ENCODE data around the gene NUP210L. TPM values are rescaled to one million over a fixed set of nuclear protein-coding genes. Genes with fewer than 3 reads are reported as not detected.
"Not testable (repeated sequence)": the region's sequence is repeated elsewhere in the genome, so short reads cannot be mapped to it uniquely, and the experiment has no call there.

Gene NUP210L
- polyA plus RNA-seq, 1 donor = 0.03 TPM

GRCh38 chr1:154170547-154171222 is 15.8 kb upstream of the NUP210L start:
- DNase-seq (ENCODE audit: low read depth) = no peak

- no peak for DNase-seq (ENCODE audit: low read depth)
These were observed 12.6 kb upstream of the NUP210L start for GRCh38 chr1:154167461-154167860.

- DNase-seq (ENCODE audit: low read depth) = no peak
These were observed 11.3 kb upstream of the NUP210L start for GRCh38 chr1:154166207-154166606.

GRCh38 chr1:154159554-154159953 is 4.7 kb upstream of the NUP210L start:
- no peak for DNase-seq (ENCODE audit: low read depth)

- no peak for DNase-seq (ENCODE audit: low read depth)
These were observed 3.6 kb upstream of the NUP210L start for GRCh38 chr1:154158307-154159125.

- DNase-seq (ENCODE audit: low read depth) = no peak
These were observed 2.8 kb upstream of the NUP210L start for GRCh38 chr1:154157520-154158306.

- no peak for DNase-seq (ENCODE audit: low read depth)
These were observed 378 bp upstream of the NUP210L start for GRCh38 chr1:154155251-154155650.

GRCh38 chr1:154154053-154154452 is 820 bp downstream of the NUP210L start:
- no peak for DNase-seq (ENCODE audit: low read depth)

GRCh38 chr1:154151311-154151710 is 3.6 kb downstream of the NUP210L start:
- DNase-seq (ENCODE audit: low read depth) = no peak

- DNase-seq (ENCODE audit: low read depth) = no peak
These were observed 6.1 kb downstream of the NUP210L start for GRCh38 chr1:154148807-154149206.

- not testable (repeated sequence) for DNase-seq (ENCODE audit: low read depth)
These were observed 7.4 kb downstream of the NUP210L start for GRCh38 chr1:154147505-154147904.

GRCh38 chr1:154145986-154146385 is 8.9 kb downstream of the NUP210L start:
- DNase-seq (ENCODE audit: low read depth) = no peak

GRCh38 chr1:154142358-154142757 is 12.5 kb downstream of the NUP210L start:
- DNase-seq (ENCODE audit: low read depth) = no peak

- no peak for DNase-seq (ENCODE audit: low read depth)
These were observed 13.6 kb downstream of the NUP210L start for GRCh38 chr1:154141240-154141639.

GRCh38 chr1:154137888-154138287 is 17.0 kb downstream of the NUP210L start:
- DNase-seq (ENCODE audit: low read depth) = no peak

- no peak for DNase-seq (ENCODE audit: low read depth)
These were observed 21.6 kb downstream of the NUP210L start for GRCh38 chr1:154133256-154133655.

GRCh38 chr1:154129391-154129970 is 25.4 kb downstream of the NUP210L start:
- DNase-seq (ENCODE audit: low read depth) = no peak

- DNase-seq (ENCODE audit: low read depth) = not testable (repeated sequence)
These were observed 31.7 kb downstream of the NUP210L start for GRCh38 chr1:154123205-154123604.

GRCh38 chr1:154117642-154118041 is 37.2 kb downstream of the NUP210L start:
- no peak for DNase-seq (ENCODE audit: low read depth)

GRCh38 chr1:154115180-154115579 is 39.7 kb downstream of the NUP210L start:
- DNase-seq (ENCODE audit: low read depth) = no peak

GRCh38 chr1:154104433-154105082 is 50.3 kb downstream of the NUP210L start:
- no peak for DNase-seq (ENCODE audit: low read depth)

Data from forelimb muscle (tissue), 1 donor.